ENCODE results near the gene OTOR. TPM values are rescaled to one million over a fixed set of nuclear protein-coding genes. Genes with fewer than 3 reads are reported as not detected.

The OTOR gene
- total RNA-seq, result 1.9 TPM

GRCh38 chr20:16748308-16748900, at the start of gene OTOR:
Gene OTOR (plus strand): TSS chr20:16748358. CDS start chr20:16748402, 44 bp downstream.

DNA sequence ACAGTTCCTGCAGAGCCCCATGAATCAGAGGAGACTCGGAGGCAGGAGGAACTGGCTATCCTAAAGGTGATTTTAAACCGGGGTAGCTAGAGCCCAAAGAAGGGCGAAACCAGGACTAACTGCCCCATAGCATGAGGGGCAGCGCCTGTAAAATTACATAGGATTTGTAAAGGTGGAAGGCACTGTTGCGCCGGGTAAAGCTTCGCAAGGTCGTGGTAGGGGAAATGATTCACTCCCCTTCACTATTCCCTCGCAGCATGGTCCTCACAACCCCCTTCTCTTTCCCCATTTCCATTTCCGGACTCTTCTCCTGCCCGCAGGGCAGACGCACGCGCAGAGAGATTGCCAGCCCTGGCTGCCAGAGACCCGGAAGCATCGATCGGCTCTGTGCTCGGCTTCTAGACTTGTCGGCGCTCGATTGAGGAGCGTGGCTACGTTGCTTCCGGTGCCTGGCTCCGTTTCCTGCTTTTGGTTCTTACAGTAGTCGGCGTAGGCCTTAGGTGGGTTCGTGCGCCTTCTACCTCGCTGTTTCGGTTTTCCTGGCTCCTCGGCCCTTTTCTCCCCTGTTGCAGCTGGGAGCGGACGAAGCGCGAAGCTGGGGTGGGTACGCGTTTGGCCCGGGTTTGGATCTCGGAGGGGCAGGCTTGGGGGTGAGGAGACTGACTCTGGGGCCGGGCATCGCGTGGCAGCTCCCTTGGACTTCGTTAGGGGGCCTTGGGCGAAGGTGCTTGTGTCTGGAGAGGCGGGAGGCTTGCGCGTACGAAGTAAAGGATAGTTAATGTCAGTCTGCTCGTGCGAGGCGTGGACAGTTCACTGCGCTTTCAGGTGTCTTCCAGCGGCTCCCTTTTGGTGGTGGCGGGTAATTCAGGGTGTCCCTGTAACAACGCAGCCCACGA, 18.3 kb upstream of the OTOR start, which contains the start of gene SNRPB2:
Gene SNRPB2 (plus strand): TSS at position 462 of the 896 bp plus-strand sequence. CDS start 1,677 bp downstream, outside the sequence.

Other genes with a start within 250 kb of the OTOR start
- 57.9 TPM for gene KIF16B, start 174.9 kb upstream of the OTOR start, total RNA-seq
- 56.7 TPM for gene SNRPB2, start 18.3 kb upstream of the OTOR start, total RNA-seq